OCI-LY7 (cell line): ENCODE results near the gene SLC19A1. TPM values are rescaled to one million over a fixed set of nuclear protein-coding genes. Genes with fewer than 3 reads are reported as not detected.

Source experiments
- BruUV-seq: library from RNA; stranded (reverse); fragments of 400-500 nt; replicated peaks from 2 replicates; lab custom pipeline; 2021; lab: Mats Ljungman, UMichigan
- CTCF ChIA-PET: fragments of 300-600 bp; sonication (Branson Sonifier 250); formaldehyde crosslinking; loops from one replicate; lab custom pipeline; 2022; ENCODE audit warnings: antibody characterized with exemption; ENCODE audit not compliant: unreplicated experiment; lab: Charles Lee
- POLR2A ChIA-PET: fragments of 300-600 bp; sonication (Branson Sonifier 250); formaldehyde crosslinking; loops from one replicate; lab custom pipeline; 2022; ENCODE audit warnings: antibody characterized with exemption; lab: Charles Lee
- DNase-seq: peaks from one replicate; pipeline ENCODE4 v3.0.0-alpha.2; 2015; ENCODE audit warnings: low spot score
- H2AFZ ChIP-seq: fragments of 200-600 bp; sonication (generic), shearing (Covaris generic); 2 replicates; pipeline ENCODE4 v1.6.1; 2014; ENCODE audit warnings: mild to moderate bottlenecking, antibody characterized with exemption, low read length, moderate library complexity
- H3K27ac ChIP-seq: fragments of 200-600 bp; sonication (generic); 2 replicates; pipeline ENCODE4 v1.5.1; 2014; ENCODE audit warnings: mixed run types, low read depth, mild to moderate bottlenecking, moderate library complexity, low read length, inconsistent platforms; ENCODE audit not compliant: poor library complexity, severe bottlenecking
- H3K36me3 ChIP-seq: fragments of 200-600 bp; sonication (generic); 2 replicates; pipeline ENCODE4 v1.6.1; 2014; ENCODE audit warnings: mild to moderate bottlenecking, antibody characterized with exemption, low read length, moderate library complexity, mixed read lengths; ENCODE audit not compliant: insufficient read depth
- H3K4me1 ChIP-seq: fragments of 200-600 bp; sonication (generic); 2 replicates; pipeline ENCODE4 v1.5.1; 2014; ENCODE audit warnings: mild to moderate bottlenecking, low read length; ENCODE audit not compliant: insufficient read depth, poor library complexity, severe bottlenecking
- H3K4me2 ChIP-seq: fragments of 200-600 bp; sonication (generic); 2 replicates; pipeline ENCODE4 v1.6.1; 2014; ENCODE audit warnings: mild to moderate bottlenecking, low read length
- H3K4me3 ChIP-seq: fragments of 200-600 bp; sonication (generic); 2 replicates; pipeline ENCODE4 v1.5.1; 2014; ENCODE audit warnings: mild to moderate bottlenecking, low read depth, low read length; ENCODE audit not compliant: poor library complexity, severe bottlenecking
- H3K79me2 ChIP-seq: fragments of 200-600 bp; sonication (generic); 2 replicates; pipeline ENCODE4 v1.6.1; 2016; ENCODE audit warnings: low read depth, mild to moderate bottlenecking, low read length, moderate library complexity, mixed read lengths; ENCODE audit not compliant: insufficient read depth
- H3K9me2 ChIP-seq: fragments of 200-600 bp; sonication (generic); 2 replicates; pipeline ENCODE4 v1.6.1; 2016; ENCODE audit warnings: mild to moderate bottlenecking, low read length, mixed read lengths; ENCODE audit not compliant: insufficient read depth
- H3K9me3 ChIP-seq: fragments of 200-600 bp; sonication (generic); 2 replicates; pipeline ENCODE4 v1.6.1; 2014; ENCODE audit warnings: mild to moderate bottlenecking, mixed run types, low read length, mixed read lengths
- H4K20me1 ChIP-seq: fragments of 200-600 bp; sonication (generic); 2 replicates; pipeline ENCODE4 v1.6.1; 2014; ENCODE audit warnings: mild to moderate bottlenecking, antibody characterized with exemption, low read length, moderate library complexity, mixed read lengths; ENCODE audit not compliant: insufficient read depth
- CTCF ChIP-seq: fragments of 200-600 bp; sonication (generic); conservative IDR thresholded peaks from 2 replicates; pipeline ENCODE4 v1.5.1; 2014; ENCODE audit warnings: mild to moderate bottlenecking, antibody characterized with exemption, low read length, moderate library complexity, mixed read lengths
- EZH2phosphoT487 ChIP-seq: fragments of 200-600 bp; sonication (generic); IDR thresholded peaks from 2 replicates; pipeline ENCODE4 v1.6.1; 2018; ENCODE audit warnings: low read depth, borderline replicate concordance, mild to moderate bottlenecking, mixed run types, antibody characterized with exemption, low read length, moderate library complexity, mixed read lengths
- intact Hi-C: fragments of 100-400 bp; cut with micrococcal nuclease; formaldehyde crosslinking; loops from one replicate; pipeline ENCODE4 v1.10.0; 2022; ENCODE audit not compliant: unreplicated experiment
- total RNA-seq, 2 experiments: library from RNA; depleted of rRNA in 1 of 2; stranded (reverse); fragments of >200 nt in 1 of 2; shearing (Covaris generic) in 1 of 2; gene quantifications; 2 replicates each; pipeline ENCODE4 v1.2.3, GENCODE V29; 2014 to 2022

The SLC19A1 gene
- total RNA-seq, 2 experiments from 2014 or later, result 17.9 to 41.2 TPM

- intact Hi-C loops, result no loop called here
- no peak overlapping the region for H3K4me3 ChIP-seq
- H3K9me3 ChIP-seq, result no peaks in the 10 kb centered on the region
- ChIA-PET CTCF (no interaction called here), POLR2A (interaction anchor here (0.6 kb wide), 1 partner anchor 230 kb away, joined by 3 read pairs; no protein-coding TSS in a partner anchor)
- H3K9me2 ChIP-seq, result no peaks in the 10 kb centered on the region
- no peak for DNase-seq
- no peak overlapping the region for H3K4me2 ChIP-seq
- no peaks in the 10 kb centered on the region for H4K20me1 ChIP-seq
- no peak for TF ChIP-seq CTCF
- no peak for TF ChIP-seq EZH2phosphoT487
- H2AFZ ChIP-seq, result no peak overlapping the region
- H3K79me2 ChIP-seq, result no peaks in the 10 kb centered on the region
- no peak overlapping the region for H3K27ac ChIP-seq
- BruUV-seq, result no TSS peak
- no peaks in the 10 kb centered on the region for H3K4me1 ChIP-seq
- H3K36me3 ChIP-seq, result peaks cover 14% of the 10 kb centered on the region
Measured at GRCh38 chr21:45533846-45534635, 8.2 kb downstream of the SLC19A1 start.

DNA sequence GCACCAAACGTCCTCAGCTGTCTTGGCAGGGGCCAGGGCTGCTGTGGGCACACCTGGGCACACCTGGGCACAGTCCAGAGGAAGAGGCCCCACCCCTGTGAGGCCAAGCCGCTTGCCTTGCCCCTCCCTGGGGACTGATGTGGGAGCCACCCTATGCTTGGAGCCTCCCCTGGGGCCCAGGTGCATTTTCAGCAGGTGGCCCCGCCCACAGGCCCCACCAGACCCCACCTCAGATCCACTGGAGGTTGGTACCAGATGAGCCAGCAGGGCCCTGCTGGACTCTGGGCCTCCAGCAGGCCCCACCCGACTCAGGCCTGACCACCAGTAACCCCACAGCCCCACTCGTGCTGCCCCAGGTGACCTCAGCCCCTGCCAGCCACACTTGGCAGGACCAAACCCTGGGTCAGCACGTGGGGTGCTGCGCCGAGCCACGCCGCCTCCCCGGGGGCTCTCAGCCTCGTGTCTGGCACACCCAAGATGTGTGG is 8.8 kb downstream of the SLC19A1 start:
- Histone ChIP-seq H2AFZ (no peak overlapping the region), H3K4me2 (no peak overlapping the region), H3K4me3 (no peak overlapping the region), H4K20me1 (no peaks in the 10 kb centered on the region), H3K79me2 (no peaks in the 10 kb centered on the region), H3K9me2 (no peaks in the 10 kb centered on the region), H3K36me3 (peaks cover 14% of the 10 kb centered on the region), H3K4me1 (no peaks in the 10 kb centered on the region), H3K27ac (no peak overlapping the region), H3K9me3 (no peaks in the 10 kb centered on the region)
- ChIA-PET POLR2A (interaction anchor here (0.6 kb wide), 1 partner anchor 230 kb away, joined by 3 read pairs; no protein-coding TSS in a partner anchor), CTCF (no interaction called here)
- no peak for DNase-seq
- no TSS peak for BruUV-seq
- no peak for TF ChIP-seq CTCF
- TF ChIP-seq EZH2phosphoT487, result no peak
- intact Hi-C loops, result no loop called here

DNA sequence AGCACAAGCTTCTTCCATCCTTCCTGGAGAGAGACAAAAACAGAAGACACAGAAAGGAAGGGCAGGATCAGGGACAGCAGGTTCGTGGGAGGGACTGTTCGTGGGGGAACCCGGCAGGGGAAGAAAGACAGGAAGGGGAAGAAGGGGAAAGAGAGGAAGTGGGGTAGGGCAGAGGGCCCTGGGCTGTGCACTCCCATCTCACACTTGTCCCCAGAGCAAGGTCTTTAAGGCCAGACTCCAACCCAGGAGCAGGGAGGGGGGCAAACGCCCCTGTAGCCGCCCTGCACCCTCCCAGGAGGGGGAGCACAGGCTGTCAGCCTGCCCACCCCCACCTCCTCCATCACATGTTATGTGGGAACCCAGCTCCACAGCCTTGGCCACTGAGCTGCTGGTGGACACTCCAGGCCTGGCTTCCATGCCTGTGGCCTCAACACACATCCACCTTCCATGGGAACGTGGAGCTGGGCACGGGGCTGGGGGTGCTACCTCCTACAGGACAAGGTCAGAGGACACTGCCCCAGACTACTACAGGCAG is 9.3 kb downstream of the SLC19A1 start:
- ChIA-PET CTCF (no interaction called here), POLR2A (no interaction called here)
- Histone ChIP-seq H3K9me3 (no peaks in the 10 kb centered on the region), H3K9me2 (no peaks in the 10 kb centered on the region), H3K4me2 (no peak overlapping the region), H3K4me3 (no peak overlapping the region), H3K36me3 (peaks cover 14% of the 10 kb centered on the region), H4K20me1 (no peaks in the 10 kb centered on the region), H3K27ac (no peak overlapping the region), H3K4me1 (no peaks in the 10 kb centered on the region), H2AFZ (no peak overlapping the region), H3K79me2 (no peaks in the 10 kb centered on the region)
- intact Hi-C loops, result no loop called here
- TF ChIP-seq EZH2phosphoT487 (no peak), CTCF (no peak)
- BruUV-seq, result no TSS peak
- DNase-seq, result no peak
